Measurements from ENCODE around the gene PTPRZ1.

The PTPRZ1 gene

DNA sequence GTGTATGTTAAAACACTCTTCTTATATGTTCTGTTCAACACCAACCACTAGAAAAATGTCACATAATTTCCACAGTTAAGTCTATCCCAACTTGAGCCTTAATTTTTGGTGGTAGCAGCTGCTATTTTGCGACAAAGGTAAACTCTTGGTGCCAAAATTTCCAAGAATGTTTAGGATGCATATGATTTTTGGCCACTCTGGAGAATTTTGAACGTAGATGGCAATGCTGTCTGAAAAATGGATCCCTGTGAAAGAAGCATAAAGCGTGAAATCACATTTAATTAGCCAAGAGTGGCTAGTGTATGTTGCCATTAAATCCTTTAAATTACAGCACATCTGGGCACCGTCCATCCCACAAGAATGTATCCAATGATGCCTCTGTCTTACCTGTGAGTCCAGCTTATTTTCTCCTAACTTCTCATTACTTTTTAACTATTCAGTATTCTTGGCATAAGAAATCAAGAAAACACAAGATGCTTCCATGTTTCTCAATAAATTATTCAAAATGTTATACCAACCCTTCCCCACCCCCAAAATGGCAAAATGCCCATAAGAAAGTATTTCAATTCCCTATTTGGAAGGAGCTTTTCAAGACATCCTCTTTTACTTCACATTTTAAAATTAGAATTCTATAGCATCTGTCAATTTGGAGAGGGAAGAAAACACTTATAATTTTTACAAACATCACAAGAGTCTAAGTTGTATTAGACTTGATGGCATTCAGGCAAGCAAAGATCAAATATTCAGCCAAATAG is 12.4 kb downstream of the PTPRZ1 start:
- TF ChIP-seq TCF4 (CRISPR knock-in tag; IDR thresholded peaks at IDR 0.05; ENCODE audit: borderline replicate concordance) = no peak
- TF ChIP-seq, protein P1, sequence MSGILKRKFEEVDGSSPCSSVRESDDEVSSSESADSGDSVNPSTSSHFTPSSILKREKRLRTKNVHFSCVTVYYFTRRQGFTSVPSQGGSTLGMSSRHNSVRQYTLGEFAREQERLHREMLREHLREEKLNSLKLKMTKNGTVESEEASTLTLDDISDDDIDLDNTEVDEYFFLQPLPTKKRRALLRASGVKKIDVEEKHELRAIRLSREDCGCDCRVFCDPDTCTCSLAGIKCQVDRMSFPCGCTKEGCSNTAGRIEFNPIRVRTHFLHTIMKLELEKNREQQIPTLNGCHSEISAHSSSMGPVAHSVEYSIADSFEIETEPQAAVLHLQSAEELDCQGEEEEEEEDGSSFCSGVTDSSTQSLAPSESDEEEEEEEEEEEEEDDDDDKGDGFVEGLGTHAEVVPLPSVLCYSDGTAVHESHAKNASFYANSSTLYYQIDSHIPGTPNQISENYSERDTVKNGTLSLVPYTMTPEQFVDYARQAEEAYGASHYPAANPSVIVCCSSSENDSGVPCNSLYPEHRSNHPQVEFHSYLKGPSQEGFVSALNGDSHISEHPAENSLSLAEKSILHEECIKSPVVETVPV (CRISPR knock-in tag; IDR thresholded peaks at IDR 0.05) = no peak
- no peak for TF ChIP-seq ZFP3 (CRISPR knock-in tag; IDR thresholded peaks at IDR 0.05)
- TF ChIP-seq, protein P2, sequence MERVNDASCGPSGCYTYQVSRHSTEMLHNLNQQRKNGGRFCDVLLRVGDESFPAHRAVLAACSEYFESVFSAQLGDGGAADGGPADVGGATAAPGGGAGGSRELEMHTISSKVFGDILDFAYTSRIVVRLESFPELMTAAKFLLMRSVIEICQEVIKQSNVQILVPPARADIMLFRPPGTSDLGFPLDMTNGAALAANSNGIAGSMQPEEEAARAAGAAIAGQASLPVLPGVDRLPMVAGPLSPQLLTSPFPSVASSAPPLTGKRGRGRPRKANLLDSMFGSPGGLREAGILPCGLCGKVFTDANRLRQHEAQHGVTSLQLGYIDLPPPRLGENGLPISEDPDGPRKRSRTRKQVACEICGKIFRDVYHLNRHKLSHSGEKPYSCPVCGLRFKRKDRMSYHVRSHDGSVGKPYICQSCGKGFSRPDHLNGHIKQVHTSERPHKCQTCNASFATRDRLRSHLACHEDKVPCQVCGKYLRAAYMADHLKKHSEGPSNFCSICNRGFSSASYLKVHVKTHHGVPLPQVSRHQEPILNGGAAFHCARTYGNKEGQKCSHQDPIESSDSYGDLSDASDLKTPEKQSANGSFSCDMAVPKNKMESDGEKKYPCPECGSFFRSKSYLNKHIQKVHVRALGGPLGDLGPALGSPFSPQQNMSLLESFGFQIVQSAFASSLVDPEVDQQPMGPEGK (CRISPR knock-in tag; IDR thresholded peaks at IDR 0.05; ENCODE audit: borderline replicate concordance) = no peak
- TF ChIP-seq, protein P3, sequence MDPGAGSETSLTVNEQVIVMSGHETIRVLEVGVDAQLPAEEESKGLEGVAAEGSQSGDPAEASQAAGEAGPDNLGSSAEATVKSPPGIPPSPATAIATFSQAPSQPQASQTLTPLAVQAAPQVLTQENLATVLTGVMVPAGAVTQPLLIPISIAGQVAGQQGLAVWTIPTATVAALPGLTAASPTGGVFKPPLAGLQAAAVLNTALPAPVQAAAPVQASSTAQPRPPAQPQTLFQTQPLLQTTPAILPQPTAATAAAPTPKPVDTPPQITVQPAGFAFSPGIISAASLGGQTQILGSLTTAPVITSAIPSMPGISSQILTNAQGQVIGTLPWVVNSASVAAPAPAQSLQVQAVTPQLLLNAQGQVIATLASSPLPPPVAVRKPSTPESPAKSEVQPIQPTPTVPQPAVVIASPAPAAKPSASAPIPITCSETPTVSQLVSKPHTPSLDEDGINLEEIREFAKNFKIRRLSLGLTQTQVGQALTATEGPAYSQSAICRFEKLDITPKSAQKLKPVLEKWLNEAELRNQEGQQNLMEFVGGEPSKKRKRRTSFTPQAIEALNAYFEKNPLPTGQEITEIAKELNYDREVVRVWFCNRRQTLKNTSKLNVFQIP (CRISPR knock-in tag; IDR thresholded peaks at IDR 0.05; ENCODE audit: borderline replicate concordance, low read depth) = no peak
- TF ChIP-seq TOX (CRISPR knock-in tag; IDR thresholded peaks at IDR 0.05; ENCODE audit: borderline replicate concordance) = no peak
- no peak for TF ChIP-seq ZNF8 (CRISPR knock-in tag; IDR thresholded peaks at IDR 0.05)
- TF ChIP-seq, protein P4, sequence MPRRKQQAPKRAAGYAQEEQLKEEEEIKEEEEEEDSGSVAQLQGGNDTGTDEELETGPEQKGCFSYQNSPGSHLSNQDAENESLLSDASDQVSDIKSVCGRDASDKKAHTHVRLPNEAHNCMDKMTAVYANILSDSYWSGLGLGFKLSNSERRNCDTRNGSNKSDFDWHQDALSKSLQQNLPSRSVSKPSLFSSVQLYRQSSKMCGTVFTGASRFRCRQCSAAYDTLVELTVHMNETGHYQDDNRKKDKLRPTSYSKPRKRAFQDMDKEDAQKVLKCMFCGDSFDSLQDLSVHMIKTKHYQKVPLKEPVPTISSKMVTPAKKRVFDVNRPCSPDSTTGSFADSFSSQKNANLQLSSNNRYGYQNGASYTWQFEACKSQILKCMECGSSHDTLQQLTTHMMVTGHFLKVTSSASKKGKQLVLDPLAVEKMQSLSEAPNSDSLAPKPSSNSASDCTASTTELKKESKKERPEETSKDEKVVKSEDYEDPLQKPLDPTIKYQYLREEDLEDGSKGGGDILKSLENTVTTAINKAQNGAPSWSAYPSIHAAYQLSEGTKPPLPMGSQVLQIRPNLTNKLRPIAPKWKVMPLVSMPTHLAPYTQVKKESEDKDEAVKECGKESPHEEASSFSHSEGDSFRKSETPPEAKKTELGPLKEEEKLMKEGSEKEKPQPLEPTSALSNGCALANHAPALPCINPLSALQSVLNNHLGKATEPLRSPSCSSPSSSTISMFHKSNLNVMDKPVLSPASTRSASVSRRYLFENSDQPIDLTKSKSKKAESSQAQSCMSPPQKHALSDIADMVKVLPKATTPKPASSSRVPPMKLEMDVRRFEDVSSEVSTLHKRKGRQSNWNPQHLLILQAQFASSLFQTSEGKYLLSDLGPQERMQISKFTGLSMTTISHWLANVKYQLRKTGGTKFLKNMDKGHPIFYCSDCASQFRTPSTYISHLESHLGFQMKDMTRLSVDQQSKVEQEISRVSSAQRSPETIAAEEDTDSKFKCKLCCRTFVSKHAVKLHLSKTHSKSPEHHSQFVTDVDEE (CRISPR knock-in tag; IDR thresholded peaks at IDR 0.05) = no peak
- no peak for TF ChIP-seq GLIS3 (CRISPR knock-in tag; IDR thresholded peaks at IDR 0.05)
- ATAC-seq = no peak

DNA sequence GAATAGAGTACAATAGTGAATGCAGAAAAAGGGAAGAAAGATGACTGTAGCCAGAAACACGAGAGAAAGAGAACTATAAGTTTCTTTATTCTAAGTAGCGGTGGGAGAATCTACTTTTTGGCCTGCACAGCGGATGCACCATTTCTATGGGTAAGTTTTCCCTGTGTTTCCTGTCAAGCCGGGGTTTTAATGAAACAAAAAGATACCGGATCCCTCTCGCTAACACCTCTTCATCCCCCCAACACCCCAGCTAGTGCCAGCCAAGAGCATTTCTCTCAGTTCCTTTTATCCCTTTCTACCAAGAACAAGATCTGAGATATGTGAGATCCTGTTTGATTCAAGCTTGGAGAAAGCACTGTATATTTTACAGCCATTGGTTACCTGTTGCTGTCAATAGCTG is 14.7 kb downstream of the PTPRZ1 start:
- TF ChIP-seq RARB (CRISPR knock-in tag; IDR thresholded peaks at IDR 0.05) (no peak), ZNF8 (CRISPR knock-in tag; IDR thresholded peaks at IDR 0.05) (no peak), PPARA (CRISPR knock-in tag; IDR thresholded peaks at IDR 0.05; ENCODE audit: borderline replicate concordance) (no peak), ZFP3 (CRISPR knock-in tag; IDR thresholded peaks at IDR 0.05) (no peak), ESRRG (CRISPR knock-in tag; IDR thresholded peaks at IDR 0.05) (no peak), ARNTL (CRISPR knock-in tag; IDR thresholded peaks at IDR 0.05; ENCODE audit: borderline replicate concordance, low read depth) (no peak), SNAI2 (CRISPR knock-in tag; IDR thresholded peaks at IDR 0.05) (no peak), TCF4 (CRISPR knock-in tag; IDR thresholded peaks at IDR 0.05; ENCODE audit: borderline replicate concordance) (no peak), CSDC2 (CRISPR knock-in tag; IDR thresholded peaks at IDR 0.05) (no peak), BACH2 (CRISPR knock-in tag; IDR thresholded peaks at IDR 0.05; ENCODE audit: borderline replicate concordance) (no peak), OSR1 (CRISPR knock-in tag; IDR thresholded peaks at IDR 0.05) (no peak), ISL1 (CRISPR knock-in tag; IDR thresholded peaks at IDR 0.05) (no peak)
- TF ChIP-seq, protein P2 (CRISPR knock-in tag; IDR thresholded peaks at IDR 0.05; ENCODE audit: borderline replicate concordance) = no peak
- TF ChIP-seq, protein P5, sequence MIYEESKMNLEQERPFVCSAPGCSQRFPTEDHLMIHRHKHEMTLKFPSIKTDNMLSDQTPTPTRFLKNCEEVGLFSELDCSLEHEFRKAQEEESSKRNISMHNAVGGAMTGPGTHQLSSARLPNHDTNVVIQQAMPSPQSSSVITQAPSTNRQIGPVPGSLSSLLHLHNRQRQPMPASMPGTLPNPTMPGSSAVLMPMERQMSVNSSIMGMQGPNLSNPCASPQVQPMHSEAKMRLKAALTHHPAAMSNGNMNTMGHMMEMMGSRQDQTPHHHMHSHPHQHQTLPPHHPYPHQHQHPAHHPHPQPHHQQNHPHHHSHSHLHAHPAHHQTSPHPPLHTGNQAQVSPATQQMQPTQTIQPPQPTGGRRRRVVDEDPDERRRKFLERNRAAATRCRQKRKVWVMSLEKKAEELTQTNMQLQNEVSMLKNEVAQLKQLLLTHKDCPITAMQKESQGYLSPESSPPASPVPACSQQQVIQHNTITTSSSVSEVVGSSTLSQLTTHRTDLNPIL (CRISPR knock-in tag; IDR thresholded peaks at IDR 0.05; ENCODE audit: low read depth) = no peak
- TF ChIP-seq, protein P4 (CRISPR knock-in tag; IDR thresholded peaks at IDR 0.05) = no peak
- no peak for ATAC-seq

Measured in SK-N-SH treated with all-trans-retinoic acid at 6 μM for 48 hours (cell line).